Mesenchymal stem cell (in vitro differentiated cells and primary cell): ENCODE results near the gene BRINP1.

Experiments used
- DNase-seq: peaks from one replicate; pipeline ENCODE4 v3.0.0-alpha.2; 2013
- H2AFZ ChIP-seq: one replicate; pipeline ENCODE4 v1.6.1; 2013; ENCODE audit warnings: low read depth, mild to moderate bottlenecking, control low read depth, inconsistent platforms, low read length, moderate library complexity
- H2AK5ac ChIP-seq: 2 replicates; pipeline ENCODE4 v1.6.1; 2013; ENCODE audit warnings: low read length, moderate library complexity, mild to moderate bottlenecking, inconsistent platforms; ENCODE audit not compliant: severe bottlenecking
- H2BK120ac ChIP-seq: one replicate; pipeline ENCODE4 v1.6.1; 2013; ENCODE audit warnings: low read depth, mild to moderate bottlenecking, inconsistent platforms, low read length, moderate library complexity
- H2BK12ac ChIP-seq, 2 experiments: one replicate each; pipeline ENCODE4 v1.6.1; 2013; ENCODE audit warnings: inconsistent platforms in 2 of 2, low read length in 2 of 2, mild to moderate bottlenecking in 2 of 2, moderate library complexity in 2 of 2, control low read depth in 1 of 2
- H2BK15ac ChIP-seq: one replicate; pipeline ENCODE4 v1.6.1; 2013; ENCODE audit warnings: mild to moderate bottlenecking, low read depth, inconsistent platforms; ENCODE audit not compliant: poor library complexity, severe bottlenecking
- H2BK5ac ChIP-seq: 2 replicates; pipeline ENCODE4 v1.6.1; 2013; ENCODE audit warnings: low read depth, mild to moderate bottlenecking, low read length, control low read depth, inconsistent platforms; ENCODE audit not compliant: poor library complexity, severe bottlenecking
- H3K14ac ChIP-seq, 2 experiments: one replicate each; pipeline ENCODE4 v1.6.1; 2013; ENCODE audit warnings: inconsistent platforms in 2 of 2, low read length in 2 of 2, control low read depth in 1 of 2, mild to moderate bottlenecking in 1 of 2, moderate library complexity in 1 of 2
- H3K18ac ChIP-seq, 2 experiments: one replicate each; pipeline ENCODE4 v1.6.1; 2013; ENCODE audit warnings: inconsistent platforms in 2 of 2, low read length in 2 of 2, control low read depth in 1 of 2, low read depth in 1 of 2, mild to moderate bottlenecking in 1 of 2
- H3K23ac ChIP-seq, 2 experiments: one replicate each; pipeline ENCODE4 v1.6.1; 2013; ENCODE audit warnings: inconsistent platforms in 2 of 2, low read length in 2 of 2, mild to moderate bottlenecking in 2 of 2, moderate library complexity in 2 of 2, control low read depth in 1 of 2
- H3K27ac ChIP-seq: 2 replicates; pipeline ENCODE4 v1.5.1; 2013; ENCODE audit warnings: mild to moderate bottlenecking, moderate library complexity, low read length, control low read depth, inconsistent platforms; ENCODE audit not compliant: poor library complexity, severe bottlenecking
- H3K27me3 ChIP-seq, 2 experiments: 2 replicates each; pipeline versions ENCODE4 v1.6.1 to v1.7.0; 2013; ENCODE audit warnings: low read length in 2 of 2, mild to moderate bottlenecking in 2 of 2, moderate library complexity in 2 of 2, control low read depth in 1 of 2, inconsistent platforms in 1 of 2; ENCODE audit not compliant: control insufficient read depth in 1 of 2, insufficient read depth in 1 of 2
- H3K36me3 ChIP-seq, 2 experiments: 2 replicates each; pipeline versions ENCODE4 v1.6.1 to v1.7.0; 2013; ENCODE audit warnings: low read length in 2 of 2, control low read depth in 1 of 2, inconsistent platforms in 1 of 2, low read depth in 1 of 2, mild to moderate bottlenecking in 1 of 2; ENCODE audit not compliant: insufficient read depth in 2 of 2, control insufficient read depth in 1 of 2
- H3K4ac ChIP-seq, 2 experiments: one replicate each; pipeline ENCODE4 v1.6.1; 2013; ENCODE audit warnings: inconsistent platforms in 2 of 2, low read length in 2 of 2, mild to moderate bottlenecking in 2 of 2, moderate library complexity in 2 of 2, control low read depth in 1 of 2, low read depth in 1 of 2
- H3K4me1 ChIP-seq: 2 replicates; pipeline ENCODE4 v1.6.1; 2013; ENCODE audit warnings: low read depth, low read length, control low read depth; ENCODE audit not compliant: control insufficient read depth, insufficient read depth
- H3K4me2 ChIP-seq: 2 replicates; pipeline ENCODE4 v1.6.1; 2013; ENCODE audit warnings: low read length, mild to moderate bottlenecking, inconsistent platforms; ENCODE audit not compliant: poor library complexity, severe bottlenecking
- H3K4me3 ChIP-seq, 2 experiments: 2 replicates each; pipeline versions ENCODE4 v1.5.1 to v1.7.0; 2013; ENCODE audit warnings: low read length in 2 of 2, mild to moderate bottlenecking in 2 of 2, control low read depth in 1 of 2, low read depth in 1 of 2; ENCODE audit not compliant: insufficient read depth in 1 of 2
- H3K79me1 ChIP-seq: replicated peaks from 2 replicates; pipeline ENCODE4 v1.6.1; 2013; ENCODE audit warnings: mild to moderate bottlenecking, control low read depth, low read length, inconsistent platforms; ENCODE audit not compliant: poor library complexity, severe bottlenecking
- H3K9ac ChIP-seq: 2 replicates; pipeline ENCODE4 v1.7.0; 2013; ENCODE audit warnings: mild to moderate bottlenecking, low read length, moderate library complexity
- H3K9me3 ChIP-seq: 2 replicates; pipeline ENCODE4 v1.7.0; 2013; ENCODE audit warnings: mild to moderate bottlenecking, low read length; ENCODE audit not compliant: control insufficient read depth
- H4K8ac ChIP-seq: one replicate; pipeline ENCODE4 v1.6.1; 2013; ENCODE audit warnings: inconsistent platforms, mild to moderate bottlenecking, low read length, moderate library complexity
- H4K91ac ChIP-seq: one replicate; pipeline ENCODE4 v1.6.1; 2013; ENCODE audit warnings: mild to moderate bottlenecking, low read length, inconsistent platforms
- WGBS: methylation state at CpG from one replicate; pipeline ENCODE4 v1.1.7; 2013; ENCODE audit warnings: mixed read lengths; 5-methylcytosine and 5-hydroxymethylcytosine counted together

BRINP1 gene

DNA sequence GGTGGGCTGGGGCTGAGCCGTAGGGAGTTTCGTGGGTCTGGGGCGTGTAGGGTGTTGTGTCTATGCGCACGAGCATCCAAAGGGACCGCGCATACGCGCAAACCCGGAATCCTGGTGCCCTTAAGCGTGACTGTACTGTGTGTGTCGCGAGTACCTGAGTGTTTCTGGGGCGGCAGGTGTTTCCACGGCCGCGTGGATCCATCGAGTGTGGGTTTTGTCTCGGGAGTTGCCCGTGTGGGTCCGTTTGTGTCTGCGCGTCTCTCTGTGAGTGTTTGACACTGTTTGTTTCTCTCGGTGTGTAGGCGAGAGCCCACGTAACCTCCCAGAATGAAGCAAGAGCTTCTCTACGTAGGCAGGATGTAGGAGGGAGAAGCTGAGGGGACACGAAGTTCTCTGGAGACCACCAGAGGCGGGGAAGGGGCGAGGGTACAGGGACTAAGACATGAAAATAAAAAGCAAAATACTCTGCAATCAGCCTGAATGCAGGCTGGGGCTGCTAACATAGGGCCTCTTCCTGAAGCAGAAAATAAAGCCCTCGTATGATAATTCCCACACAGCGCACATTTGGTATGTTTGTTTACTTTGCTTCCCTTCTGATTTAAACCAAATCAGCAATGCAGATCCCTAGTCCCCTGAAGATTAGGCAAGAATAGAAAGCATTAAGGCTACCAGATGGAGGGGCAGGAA lies 588 bp upstream of the BRINP1 start:
- no peak overlapping the region for H2BK5ac ChIP-seq
- WGBS = 1% methylated on average over 32 of the region's 32 CpGs
- H2BK15ac ChIP-seq = no peak overlapping the region
- DNase-seq = no peak
- H2BK120ac ChIP-seq = no peak overlapping the region
- H3K9ac ChIP-seq = peak overlapping the region; percentile 72
- H3K79me1 ChIP-seq = no peaks in the 10 kb centered on the region
- no peak overlapping the region for H2AFZ ChIP-seq
- no peak overlapping the region for H3K4ac ChIP-seq
- no peak overlapping the region for H4K91ac ChIP-seq
- H3K4me2 ChIP-seq = peak overlapping the region; percentile 74
- H3K36me3 ChIP-seq = no peaks in the 10 kb centered on the region
- peaks cover 14% of the 10 kb centered on the region for H3K4me1 ChIP-seq
- no peak overlapping the region for H2AK5ac ChIP-seq
- H4K8ac ChIP-seq = no peak overlapping the region
- peak overlapping the region in 1 of 2 experiments; percentile 17 for H3K23ac ChIP-seq
- no peak overlapping the region for H3K27ac ChIP-seq
- H3K27me3 ChIP-seq = peaks cover 15 to 42% of the 10 kb centered on the region in 2 experiments
- no peak overlapping the region for H3K18ac ChIP-seq
- H2BK12ac ChIP-seq = no peak overlapping the region
- H3K4me3 ChIP-seq = peak overlapping the region; percentile 41 to 83
- H3K14ac ChIP-seq = no peak overlapping the region
- H3K9me3 ChIP-seq = no peaks in the 10 kb centered on the region

DNA sequence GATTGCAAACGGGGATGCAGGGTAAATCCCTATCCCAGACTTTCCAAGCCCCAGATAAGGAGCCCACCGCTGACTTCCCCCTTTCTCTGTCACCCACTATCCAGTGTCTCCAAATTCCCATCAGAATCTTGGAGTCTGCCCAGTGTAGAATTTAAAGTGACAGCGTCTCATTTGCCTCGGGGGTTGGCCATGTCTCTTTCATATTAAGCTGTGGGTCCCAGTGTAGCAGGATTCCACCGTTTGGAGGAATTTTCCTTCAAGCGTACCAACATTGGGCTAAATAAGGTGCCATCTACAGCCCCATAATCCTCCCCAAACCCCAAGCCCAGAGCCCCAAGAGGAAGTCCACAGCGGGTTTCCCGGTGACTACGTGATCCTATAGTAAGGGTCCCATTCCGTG lies 1.1 kb downstream of the BRINP1 start:
- Histone ChIP-seq H4K8ac (no peak overlapping the region), H4K91ac (no peak overlapping the region), H3K23ac (no peak overlapping the region), H3K4me2 (no peak overlapping the region), H3K27me3 (peaks cover 15 to 42% of the 10 kb centered on the region in 2 experiments), H3K79me1 (no peaks in the 10 kb centered on the region), H2BK15ac (no peak overlapping the region), H2AFZ (no peak overlapping the region), H2BK5ac (no peak overlapping the region), H3K27ac (no peak overlapping the region), H3K9me3 (no peaks in the 10 kb centered on the region), H3K4ac (no peak overlapping the region), H3K36me3 (no peaks in the 10 kb centered on the region), H3K9ac (peak overlapping the region; percentile 83), H3K4me1 (peaks cover 14% of the 10 kb centered on the region), H2BK12ac (no peak overlapping the region), H3K14ac (no peak overlapping the region), H2BK120ac (no peak overlapping the region), H2AK5ac (no peak overlapping the region), H3K18ac (no peak overlapping the region), H3K4me3 (peak overlapping the region in 1 of 2 experiments; percentile 83)
- WGBS = 3% methylated on average over 9 of the region's 10 CpGs
- DNase-seq = no peak

DNA sequence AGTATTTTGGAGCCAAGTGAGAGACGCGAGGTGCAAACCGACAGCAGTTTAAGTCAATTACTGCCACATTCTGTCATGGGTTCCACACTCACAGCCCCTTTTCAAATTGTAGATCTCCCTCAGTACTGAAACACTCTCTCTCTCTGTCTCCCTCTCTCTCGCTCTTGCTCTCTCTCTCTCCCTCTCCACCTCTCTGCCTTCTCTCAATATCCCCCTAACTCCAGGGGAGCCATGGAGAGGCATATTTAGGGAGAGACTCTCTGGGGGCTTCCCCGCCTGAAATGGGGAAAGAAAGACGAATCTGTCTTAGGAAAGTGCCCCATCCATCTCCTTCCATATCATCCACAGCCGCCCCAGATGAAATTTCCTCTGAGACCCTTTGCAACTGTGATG lies 1.6 kb downstream of the BRINP1 start:
- Histone ChIP-seq H2BK5ac (no peak overlapping the region), H3K27ac (no peak overlapping the region), H3K36me3 (no peaks in the 10 kb centered on the region), H3K4me1 (peaks cover 14% of the 10 kb centered on the region), H3K4me3 (peak overlapping the region in 1 of 2 experiments; percentile 83), H2BK12ac (no peak overlapping the region), H3K79me1 (no peaks in the 10 kb centered on the region), H2AFZ (no peak overlapping the region), H3K4me2 (no peak overlapping the region), H4K8ac (no peak overlapping the region), H3K14ac (no peak overlapping the region), H3K9me3 (no peaks in the 10 kb centered on the region), H4K91ac (no peak overlapping the region), H3K9ac (peak overlapping the region; percentile 83), H2BK15ac (no peak overlapping the region), H3K4ac (no peak overlapping the region), H3K27me3 (peaks cover 15 to 42% of the 10 kb centered on the region in 2 experiments), H2BK120ac (no peak overlapping the region), H3K18ac (no peak overlapping the region), H3K23ac (no peak overlapping the region), H2AK5ac (no peak overlapping the region)
- DNase-seq = no peak
- 12% methylated on average over 6 of the region's 7 CpGs for WGBS

- peaks cover 15 to 42% of the 10 kb centered on the region in 2 experiments for H3K27me3 ChIP-seq
- no peak overlapping the region for H2BK12ac ChIP-seq
- H2BK5ac ChIP-seq = no peak overlapping the region
- H3K23ac ChIP-seq = no peak overlapping the region
- H2AFZ ChIP-seq = no peak overlapping the region
- no peak overlapping the region for H2BK120ac ChIP-seq
- H3K4ac ChIP-seq = no peak overlapping the region
- H3K4me1 ChIP-seq = peaks cover 14% of the 10 kb centered on the region
- no peak overlapping the region for H4K91ac ChIP-seq
- peak overlapping the region in 1 of 2 experiments; percentile 83 for H3K4me3 ChIP-seq
- no peak overlapping the region for H3K27ac ChIP-seq
- H3K14ac ChIP-seq = no peak overlapping the region
- H3K4me2 ChIP-seq = no peak overlapping the region
- H3K79me1 ChIP-seq = no peaks in the 10 kb centered on the region
- no peak overlapping the region for H4K8ac ChIP-seq
- H2AK5ac ChIP-seq = no peak overlapping the region
- H3K9ac ChIP-seq = peak overlapping the region; percentile 83
- no peak for DNase-seq
- no peaks in the 10 kb centered on the region for H3K9me3 ChIP-seq
- no peak overlapping the region for H3K18ac ChIP-seq
- H2BK15ac ChIP-seq = no peak overlapping the region
- no peaks in the 10 kb centered on the region for H3K36me3 ChIP-seq
- 42% methylated on average over 7 of the region's 9 CpGs for WGBS
Measured at GRCh38 chr9:119366909-119367682, 2.1 kb downstream of the BRINP1 start.
